Astrocyte of the spinal cord (primary cell): ENCODE data around the gene TUT7.

Experiments
- DNase-seq: peaks from one replicate; pipeline ENCODE4 v3.0.0; 2011; ENCODE audit warnings: low read depth, low spot score
- H3K4me3 ChIP-seq: 2 replicates; pipeline ENCODE4 v1.5.1; 2011; ENCODE audit warnings: low read depth, mild to moderate bottlenecking, low read length, moderate library complexity
- in situ Hi-C: cut with HindIII; loops from 2 replicates; pipeline ENCODE4 v1.10.0; 2017; ENCODE audit warnings: low sequenced_read_pairs
- TF ChIP-seq, protein P1 (sequence below): IDR thresholded peaks from 2 replicates; pipeline ENCODE4 v1.5.1; 2012; ENCODE audit warnings: low read depth, mild to moderate bottlenecking, low read length, inconsistent platforms

TUT7 gene

GRCh38 chr9:86355814-86356213 lies 1.6 kb upstream of the TUT7 start:
- no peak overlapping the region for H3K4me3 ChIP-seq
- DNase-seq, result no peak
- in situ Hi-C loops, result no loop called here
- TF ChIP-seq, protein P1, sequence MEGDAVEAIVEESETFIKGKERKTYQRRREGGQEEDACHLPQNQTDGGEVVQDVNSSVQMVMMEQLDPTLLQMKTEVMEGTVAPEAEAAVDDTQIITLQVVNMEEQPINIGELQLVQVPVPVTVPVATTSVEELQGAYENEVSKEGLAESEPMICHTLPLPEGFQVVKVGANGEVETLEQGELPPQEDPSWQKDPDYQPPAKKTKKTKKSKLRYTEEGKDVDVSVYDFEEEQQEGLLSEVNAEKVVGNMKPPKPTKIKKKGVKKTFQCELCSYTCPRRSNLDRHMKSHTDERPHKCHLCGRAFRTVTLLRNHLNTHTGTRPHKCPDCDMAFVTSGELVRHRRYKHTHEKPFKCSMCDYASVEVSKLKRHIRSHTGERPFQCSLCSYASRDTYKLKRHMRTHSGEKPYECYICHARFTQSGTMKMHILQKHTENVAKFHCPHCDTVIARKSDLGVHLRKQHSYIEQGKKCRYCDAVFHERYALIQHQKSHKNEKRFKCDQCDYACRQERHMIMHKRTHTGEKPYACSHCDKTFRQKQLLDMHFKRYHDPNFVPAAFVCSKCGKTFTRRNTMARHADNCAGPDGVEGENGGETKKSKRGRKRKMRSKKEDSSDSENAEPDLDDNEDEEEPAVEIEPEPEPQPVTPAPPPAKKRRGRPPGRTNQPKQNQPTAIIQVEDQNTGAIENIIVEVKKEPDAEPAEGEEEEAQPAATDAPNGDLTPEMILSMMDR, result no peak

DNA sequence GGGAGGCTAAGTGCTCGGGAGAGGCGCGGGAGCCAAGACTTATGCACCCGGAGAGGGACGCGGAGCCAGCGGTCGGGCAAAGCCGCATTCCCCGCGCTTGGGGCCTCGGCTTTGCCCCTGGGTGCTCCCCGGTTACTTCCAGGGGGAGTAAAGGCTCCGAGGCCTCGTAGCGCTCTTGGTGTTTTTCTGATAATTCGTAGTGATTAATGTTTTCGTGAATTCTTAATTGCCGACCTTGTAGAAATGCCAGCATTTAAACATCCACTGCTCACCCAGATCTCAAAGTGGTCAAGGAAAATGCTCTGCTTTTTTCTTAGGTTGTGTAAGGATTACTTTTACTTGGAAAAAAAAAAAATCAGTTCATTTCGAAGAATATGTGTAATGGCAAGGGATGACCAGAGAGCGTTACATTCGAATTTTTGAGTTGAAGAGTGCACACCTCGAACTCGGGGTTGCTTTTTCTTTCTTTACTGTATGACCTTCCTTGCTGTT lies 654 bp upstream of the TUT7 start:
- H3K4me3 ChIP-seq, result peak overlapping the region; percentile 98
- in situ Hi-C loops, result no loop called here
- no peak for DNase-seq
- TF ChIP-seq, protein P1, result no peak

DNA sequence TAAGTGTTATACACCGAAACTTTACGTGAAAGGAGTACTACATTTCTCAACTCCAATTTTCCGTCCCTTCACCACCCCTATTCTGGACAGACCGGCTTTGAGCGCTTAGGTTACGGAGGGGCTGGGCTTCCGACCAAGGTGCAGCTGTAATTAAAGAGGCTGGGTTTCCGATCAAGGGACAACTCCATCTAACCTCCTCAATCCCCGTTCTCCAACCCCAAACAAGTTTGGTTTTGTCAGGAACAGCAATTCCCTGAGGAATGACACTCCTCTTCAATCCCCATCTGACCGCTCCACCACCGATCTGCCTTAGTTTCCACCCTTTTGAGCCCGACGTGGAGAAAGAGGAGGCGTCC lies 577 bp downstream of the TUT7 start:
- TF ChIP-seq, protein P1, result no peak
- peak overlapping the region; percentile 98 for H3K4me3 ChIP-seq
- in situ Hi-C loops, result no loop called here
- DNase-seq, result no peak

DNA sequence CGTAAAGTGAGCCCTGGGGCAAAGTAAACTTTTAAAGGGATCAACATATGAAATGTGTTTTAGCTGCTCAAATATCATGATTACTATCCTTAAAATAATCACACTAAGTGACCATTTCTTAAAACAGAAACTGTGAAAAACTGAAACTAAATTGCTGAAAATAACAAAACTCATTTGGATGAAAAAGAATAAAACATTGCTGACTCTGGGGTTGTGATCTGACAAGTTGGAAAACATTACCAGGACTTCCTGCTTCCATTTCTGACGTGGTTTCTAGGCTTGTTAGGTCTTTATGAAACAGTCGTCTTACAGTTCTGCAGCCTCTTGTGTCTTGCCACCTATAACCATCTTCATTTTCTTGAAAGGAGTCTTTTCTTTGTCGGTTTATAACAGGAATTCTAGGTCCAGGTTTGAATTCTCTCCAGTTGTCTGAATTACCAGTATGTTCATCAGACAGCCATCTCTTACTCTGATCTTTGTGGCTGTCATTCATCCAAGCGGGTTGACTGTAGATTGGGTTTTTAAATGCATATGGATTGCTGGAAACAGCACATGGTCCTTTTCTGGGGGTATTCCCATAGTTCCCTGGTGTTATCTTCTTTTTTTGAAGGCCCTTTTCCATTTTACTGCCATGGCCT lies 1.7 kb downstream of the TUT7 start:
- TF ChIP-seq, protein P1, result no peak
- in situ Hi-C loops, result no loop called here
- H3K4me3 ChIP-seq, result peak overlapping the region; percentile 98
- DNase-seq, result no peak

GRCh38 chr9:86351880-86352279 lies 2.3 kb downstream of the TUT7 start:
- DNase-seq, result no peak
- peak overlapping the region; percentile 98 for H3K4me3 ChIP-seq
- in situ Hi-C loops, result no loop called here
- TF ChIP-seq, protein P1, result no peak

DNA sequence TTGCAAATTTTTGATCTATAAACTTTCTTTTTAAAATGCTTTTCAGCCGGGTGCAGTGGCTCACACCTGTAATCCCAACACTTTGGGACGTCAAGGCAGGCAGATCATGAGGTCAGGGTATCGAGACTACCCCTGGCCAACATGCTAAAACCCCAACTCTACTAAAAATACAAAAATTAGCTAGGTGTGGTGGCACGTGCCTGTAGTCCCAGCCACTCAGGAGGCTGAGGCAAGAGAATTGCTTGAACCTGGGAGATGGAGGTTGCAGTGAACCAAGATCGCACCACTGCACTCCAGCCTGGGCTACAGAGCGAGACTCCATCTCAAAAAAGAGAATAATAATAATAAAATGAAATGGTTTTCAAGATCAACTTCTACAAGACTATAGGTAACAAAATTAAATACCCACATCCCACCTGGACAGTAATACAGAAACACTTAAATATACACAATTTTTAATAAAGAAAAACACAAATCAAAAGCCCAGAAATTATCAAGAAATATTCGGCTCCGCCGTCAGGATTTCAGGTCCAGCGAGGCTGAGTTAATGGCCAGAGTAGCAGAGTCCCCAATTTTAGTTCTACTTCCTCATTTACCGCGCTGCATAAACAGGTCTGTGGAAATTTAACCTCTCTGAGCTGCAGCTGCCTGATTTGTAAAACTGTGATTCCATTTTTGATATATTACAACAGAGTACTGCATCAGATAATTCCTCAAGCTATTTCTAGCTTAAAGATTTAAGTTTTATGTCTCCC lies 4.0 kb downstream of the TUT7 start:
- no peak for DNase-seq
- in situ Hi-C loops, result no loop called here
- TF ChIP-seq, protein P1, result no peak
- H3K4me3 ChIP-seq, result no peak overlapping the region
